ENCODE results near the gene PEA15. TPM values are rescaled to one million over a fixed set of nuclear protein-coding genes. Genes with fewer than 3 reads are reported as not detected.

Gene PEA15
- total and polyA plus RNA-seq, 7 donors: 51.2 to 232 (median 95.9) TPM

GRCh38 chr1:160261556-160261892, 56.3 kb downstream of the PEA15 start:
- peaks cover 45% of the 10 kb centered on the region for H3K4me1 ChIP-seq
- DNase-seq (no peak), ATAC-seq (peak; percentile 61 to 81 (median 74))
- no peak for TF ChIP-seq CTCF (IDR thresholded peaks at IDR 0.05)
- H3K36me3 ChIP-seq (ENCODE audit: insufficient read depth in 1 of 2, low read depth in 1 of 2): no peaks in the 10 kb centered on the region
- WGBS, 3 donors: 0 to 1% (median 1%) methylated on average over 8 of the region's 8 CpGs
- peak overlapping the region; percentile 99 for H3K27ac ChIP-seq
- no peaks in the 10 kb centered on the region for H3K9me3 ChIP-seq
- H3K27me3 ChIP-seq (ENCODE audit: insufficient read depth in 3 of 3, low read length in 2 of 3): no peaks in the 10 kb centered on the region
- H3K4me3 ChIP-seq: peak overlapping the region; percentile 80
- intact Hi-C loops (cut with DNase I): no loop called here

DNA sequence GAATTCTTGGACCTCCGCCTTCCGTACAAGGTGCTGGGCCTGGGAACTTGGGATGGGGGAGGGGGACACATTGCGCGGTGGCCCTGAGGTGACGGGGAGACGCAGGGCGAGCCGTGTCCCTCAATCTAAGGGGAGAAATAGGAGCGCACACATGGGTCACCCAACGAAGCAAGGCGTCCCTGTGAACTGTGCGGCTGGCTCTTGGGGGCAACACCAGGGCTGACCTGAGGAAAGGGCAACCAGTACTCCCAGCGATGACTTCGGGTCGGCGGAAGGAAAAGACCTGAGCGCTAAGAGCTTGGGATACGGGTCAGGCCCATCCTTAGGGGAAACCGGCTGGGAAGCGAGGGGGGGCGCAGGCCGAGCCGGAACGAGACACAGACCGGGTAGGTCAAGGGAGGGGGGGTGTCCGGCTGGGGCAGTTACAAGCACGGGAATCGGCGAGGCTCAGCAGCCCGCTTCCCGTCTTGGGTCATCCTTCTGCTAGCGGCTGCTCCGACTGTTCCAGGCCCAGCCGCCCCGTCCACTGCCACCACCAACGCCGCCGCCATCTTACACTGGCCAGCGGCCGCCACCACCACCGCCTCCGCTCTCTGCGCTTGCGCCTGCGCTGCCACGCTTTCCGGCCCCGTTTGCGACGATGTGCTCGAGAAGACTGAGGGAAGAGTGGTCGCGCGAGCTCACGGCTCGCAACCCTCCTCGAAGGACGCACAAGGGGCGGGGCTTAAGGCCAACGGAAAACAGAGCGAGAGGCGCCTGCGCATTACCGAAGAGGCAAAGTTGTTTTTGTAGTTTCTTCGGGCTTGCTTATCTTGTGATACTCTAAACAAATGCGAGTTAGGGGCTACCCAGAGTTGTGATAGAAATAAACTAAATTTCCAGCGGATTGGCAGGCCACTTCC, 57.0 kb downstream of the PEA15 start, which contains the start of gene DCAF8:
Gene DCAF8, minus strand, starts transcription at position 657 of the 902 bp plus-strand sequence. CDS start 18,541 bp downstream, outside the sequence.
- peak within 1 kb of the TSS; percentile 80 for H3K4me3 ChIP-seq
- H3K36me3 ChIP-seq (ENCODE audit: insufficient read depth in 1 of 2, low read depth in 1 of 2): no peaks in the 10 kb centered on the region
- peak; percentile 94 to 97 (median 95) for ATAC-seq
- DNase-seq: peak; percentile 99
- H3K9me3 ChIP-seq: no peaks in the 10 kb centered on the region
- peak within 1 kb of the TSS; percentile 99 for H3K27ac ChIP-seq
- peaks cover 39% of the 10 kb centered on the region for H3K4me1 ChIP-seq
- TF ChIP-seq CTCF (IDR thresholded peaks at IDR 0.05): no peak
- intact Hi-C loops (cut with DNase I): loop anchor here in 1 of 2 donors (2.0 kb wide), 1 partner anchor 23 kb away; the partner anchor contains the start of gene PEX19
- H3K27me3 ChIP-seq (ENCODE audit: insufficient read depth in 3 of 3, low read length in 2 of 3): no peaks in the 10 kb centered on the region
- 0 to 1% (median 0%) methylated on average over 60 to 67 of the region's 67 CpGs for WGBS, 3 donors

GRCh38 chr1:160264795-160265307, 59.7 kb downstream of the PEA15 start:
- no peak overlapping the region for H3K4me3 ChIP-seq
- 76 to 85% (median 80%) methylated on average over 4 of the region's 4 CpGs for WGBS, 3 donors
- ATAC-seq (no peak), DNase-seq (no peak)
- H3K36me3 ChIP-seq (ENCODE audit: insufficient read depth in 1 of 2, low read depth in 1 of 2): no peaks in the 10 kb centered on the region
- intact Hi-C loops (cut with DNase I): no loop called here
- peaks cover 14% of the 10 kb centered on the region for H3K4me1 ChIP-seq
- no peak for TF ChIP-seq CTCF (IDR thresholded peaks at IDR 0.05)
- H3K27me3 ChIP-seq (ENCODE audit: insufficient read depth in 3 of 3, low read length in 2 of 3): no peaks in the 10 kb centered on the region
- H3K27ac ChIP-seq: no peak overlapping the region
- H3K9me3 ChIP-seq: no peaks in the 10 kb centered on the region

Other genes with a start within 250 kb of the PEA15 start
- gene PIGM, start 173.4 kb upstream of the PEA15 start, total RNA-seq: 1 to 10 TPM in 3 of 4 donors, under 1 TPM in 1; 0.84 to 1.5 (median 1.4) TPM
- 1 to 10 TPM in 2 of 3 donors, under 1 TPM in 1; 0.66 to 1.4 (median 1.3) TPM for gene PIGM, start 173.4 kb upstream of the PEA15 start, polyA plus RNA-seq
- gene KCNJ10, start 135.2 kb upstream of the PEA15 start, total RNA-seq: under 1 TPM in 2 of 4 donors, not detected in 2; 0.08 to 0.09 TPM
- gene KCNJ10, start 135.2 kb upstream of the PEA15 start, polyA plus RNA-seq: under 1 TPM in 2 of 3 donors, not detected in 1; 0.01 to 0.03 TPM
- gene KCNJ9, start 123.8 kb upstream of the PEA15 start, total RNA-seq: not detected
- under 1 TPM in 2 of 3 donors, not detected in 1; 0.01 to 0.04 TPM for gene KCNJ9, start 123.8 kb upstream of the PEA15 start, polyA plus RNA-seq
- gene IGSF8, start 106.8 kb upstream of the PEA15 start, total RNA-seq: 1 to 10 TPM; 4.3 to 8.6 (median 6.4) TPM
- 1 to 10 TPM; 4.9 to 6.5 (median 6.4) TPM for gene IGSF8, start 106.8 kb upstream of the PEA15 start, polyA plus RNA-seq
- 1,000 to 10,000 TPM in 1 of 4 donors, 100 to 1,000 TPM in 3; 523 to 1,040 (median 587) TPM for gene ATP1A2, start 89.6 kb upstream of the PEA15 start, total RNA-seq
- gene ATP1A2, start 89.6 kb upstream of the PEA15 start, polyA plus RNA-seq: 100 to 1,000 TPM in 2 of 3 donors, 10 to 100 TPM in 1; 52.5 to 194 (median 162) TPM
- gene ATP1A4, start 53.8 kb upstream of the PEA15 start, total RNA-seq: 1 to 10 TPM in 1 of 4 donors, under 1 TPM in 3; 0.07 to 2.0 (median 0.38) TPM
- gene ATP1A4, start 53.8 kb upstream of the PEA15 start, polyA plus RNA-seq: 1 to 10 TPM in 1 of 3 donors, under 1 TPM in 2; 0.03 to 1.3 (median 0.13) TPM
- 100 to 1,000 TPM; 399 to 903 (median 583) TPM for gene CASQ1, start 14.8 kb upstream of the PEA15 start, total RNA-seq
- gene CASQ1, start 14.8 kb upstream of the PEA15 start, polyA plus RNA-seq: 100 to 1,000 TPM; 171 to 412 (median 329) TPM
- 100 to 1,000 TPM; 135 to 204 (median 188) TPM for gene DCAF8, start 57.2 kb downstream of the PEA15 start, total RNA-seq
- 100 to 1,000 TPM in 2 of 3 donors, 10 to 100 TPM in 1; 45.4 to 187 (median 106) TPM for gene DCAF8, start 57.2 kb downstream of the PEA15 start, polyA plus RNA-seq
- gene PEX19, start 79.7 kb downstream of the PEA15 start, total RNA-seq: 10 to 100 TPM; 75.3 to 85.4 (median 78.2) TPM
- gene PEX19, start 79.7 kb downstream of the PEA15 start, polyA plus RNA-seq: 100 to 1,000 TPM in 1 of 3 donors, 10 to 100 TPM in 2; 30.2 to 117 (median 52.7) TPM
- gene COPA, start 137.9 kb downstream of the PEA15 start, total RNA-seq: 10 to 100 TPM; 72.3 to 96.3 (median 79.9) TPM
- 10 to 100 TPM; 53.8 to 87.2 (median 73.0) TPM for gene COPA, start 137.9 kb downstream of the PEA15 start, polyA plus RNA-seq
- gene NCSTN, start 138.0 kb downstream of the PEA15 start, total RNA-seq: 10 to 100 TPM; 32.6 to 49.8 (median 42.6) TPM
- gene NCSTN, start 138.0 kb downstream of the PEA15 start, polyA plus RNA-seq: 10 to 100 TPM; 23.5 to 33.6 (median 27.4) TPM
- gene NHLH1, start 161.7 kb downstream of the PEA15 start, total RNA-seq: under 1 TPM in 2 of 4 donors, not detected in 2; 0.13 to 0.20 TPM
- under 1 TPM in 2 of 3 donors, not detected in 1; 0.06 to 0.07 TPM for gene NHLH1, start 161.7 kb downstream of the PEA15 start, polyA plus RNA-seq
- gene VANGL2, start 195.2 kb downstream of the PEA15 start, total RNA-seq: under 1 TPM; 0.44 to 0.94 (median 0.68) TPM
- under 1 TPM; 0.18 to 0.32 (median 0.27) TPM for gene VANGL2, start 195.2 kb downstream of the PEA15 start, polyA plus RNA-seq